Breast epithelium (tissue), 3 donors: ENCODE results near the gene NECTIN1.

Experiments
- CTCF ChIP-seq, 3 donors: fragments of 450-650 bp; IDR thresholded peaks; one replicate each; pipeline ENCODE4 v1.5.1; 2016 to 2017; ENCODE audit warnings: antibody characterized with exemption in 3 of 3, mild to moderate bottlenecking in 3 of 3, moderate library complexity in 3 of 3
- POLR2AphosphoS5 ChIP-seq, 3 donors: sonication (generic); formaldehyde crosslinking; IDR thresholded peaks; one replicate each; pipeline ENCODE4 v1.6.1; 2017; ENCODE audit warnings: antibody characterized with exemption in 3 of 3

- TF ChIP-seq CTCF (IDR thresholded peaks at IDR 0.05) (no peak), POLR2AphosphoS5 (IDR thresholded peaks at IDR 0.05) (no peak)
Measured at GRCh38 chr11:119616586-119617339, 112.2 kb downstream of the NECTIN1 start.
